Measurements from ENCODE around the gene PRRG2. TPM values are rescaled to one million over a fixed set of nuclear protein-coding genes. Genes with fewer than 3 reads are reported as not detected.

The PRRG2 gene
- total and polyA plus RNA-seq, 2 of the 13 experiments (the other 11 are each of a cell fraction or from before 2014, with no cell fraction given): 0.66 to 0.82 TPM

DNA sequence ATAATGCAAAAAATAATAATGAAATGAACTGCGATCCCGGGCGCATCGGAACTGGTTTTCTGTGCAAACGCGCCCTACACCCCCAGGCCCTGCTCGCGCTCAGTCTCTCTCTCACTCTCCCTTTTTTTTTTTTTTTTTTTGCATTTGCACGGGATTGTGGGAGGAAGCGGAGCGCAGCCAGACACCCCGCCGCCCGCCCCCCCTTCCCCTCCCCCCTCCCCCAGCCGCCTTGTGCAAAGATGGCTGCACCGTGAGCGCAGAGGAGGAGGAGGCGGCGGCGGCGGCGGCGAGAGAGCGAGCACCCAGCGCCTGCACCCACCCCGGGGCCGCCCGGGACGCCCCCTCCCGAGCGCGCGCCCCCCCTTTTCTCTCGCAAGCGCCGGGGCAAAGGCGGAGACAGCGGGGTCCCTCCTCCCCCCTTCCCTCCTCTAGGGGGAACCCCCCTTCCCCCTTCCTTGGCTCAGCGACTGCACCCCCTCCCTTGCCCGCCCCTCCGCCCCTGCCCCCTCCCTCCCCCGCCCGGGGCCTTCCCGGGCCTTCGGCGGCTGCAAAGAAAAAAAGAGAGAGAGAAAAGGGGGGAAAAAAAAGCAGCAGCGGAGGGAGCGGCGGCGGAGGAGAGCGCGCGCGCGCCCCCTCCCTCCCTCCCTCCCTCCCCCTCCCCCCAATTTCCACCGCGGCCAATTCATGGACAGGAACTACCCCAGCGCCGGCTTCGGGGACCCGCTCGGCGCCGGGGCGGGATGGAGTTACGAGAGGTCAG, 10.0 kb downstream of the PRRG2 start, which contains the start of gene PRR12:
Gene PRR12, plus strand, starts transcription at position 212 of the 760 bp plus-strand sequence. Its CDS starts 473 bp downstream, at position 685.
- in situ Hi-C loops (cut with HindIII; ENCODE audit: extremely low pct_ligation_motif_present, low pct_unique_long_range_greater_than_20kb) (loop anchor here (10.0 kb wide), 1 partner anchor 84 kb away; the partner anchor contains the start of gene PRMT1), intact Hi-C loops (cut with micrococcal nuclease; ENCODE audit: unreplicated experiment) (loop anchor here (1.0 kb wide), 1 partner anchor 49 kb away; the partner anchor contains the start of gene RRAS)
- Histone ChIP-seq H3K4me3 (replicated peaks in 1 of 3; ENCODE audit: insufficient read depth in 1 of 3, low read depth in 2 of 3, low read length in 3 of 3) (peak within 1 kb of the TSS; percentile 89 to 97 (median 91)), H3K4me2 (ENCODE audit: low read depth, low read length) (peak within 1 kb of the TSS; percentile 97), H3K36me3 (replicated peaks in 1 of 2; ENCODE audit: control insufficient read depth in 1 of 2, insufficient read depth in 2 of 2, low read length in 2 of 2) (peaks cover 1 to 14% of the 10 kb centered on the region in 2 experiments; a peak in 4 of 5 replicates), H4K20me1 (ENCODE audit: insufficient read depth, low read length) (0 out of 2 replicates have a peak, but pooled peaks cover 5% of the 10 kb centered on the region), H3K79me2 (ENCODE audit: insufficient read depth, low read length) (peaks cover 15% of the 10 kb centered on the region), H3K4me1 (ENCODE audit: insufficient read depth, low read length) (peaks cover 28% of the 10 kb centered on the region), H3K27ac (ENCODE audit: extremely low read length, insufficient read depth, low read length) (peak within 1 kb of the TSS; percentile 92), H3K9me3 (ENCODE audit: low read length) (no peaks in the 10 kb centered on the region), H3K27me3 (ENCODE audit: control insufficient read depth in 1 of 2, insufficient read depth in 2 of 2, low read length in 2 of 2) (no peaks in the 10 kb centered on the region; a peak in 1 of 5 replicates), H2AFZ (ENCODE audit: low read length) (no peak within 1 kb of the TSS), H3K9ac (ENCODE audit: insufficient read depth, low read depth, low read length) (peak within 1 kb of the TSS; percentile 94)
- no peak for FAIRE-seq
- DNase-seq (ENCODE audit: low spot score): peak; percentile 61
- POLR2A ChIA-PET: interaction anchor here (1.1 to 4.2 kb wide), 8 partner anchors 11 to 102 kb away, joined by 3 to 58 read pairs (median 4); partner anchors contain the start of genes FCGRT, NOSIP, PRMT1 and PRRG2
- peak; percentile 56 for ATAC-seq
- BruUV-seq (replicated peaks): no TSS peak
- WGBS (ENCODE audit: low lambda C conversion rate): 4% methylated on average over 41 of the region's 66 CpGs
- CTCF ChIA-PET (ENCODE audit: low intra/inter-chr PET ratio, low total read pairs): no interaction called here
- TF ChIP-seq MAF1 (CRISPR knock-in tag; IDR thresholded peaks at IDR 0.05; ENCODE audit: borderline replicate concordance) (no peak), IRX3 (CRISPR knock-in tag; IDR thresholded peaks at IDR 0.05; ENCODE audit: borderline replicate concordance, low read depth) (no peak), ZNF281 (CRISPR knock-in tag; IDR thresholded peaks at IDR 0.05; ENCODE audit: borderline replicate concordance) (peak; percentile 68; the same call in 1 of the 2 replicates), RBM22 (optimal IDR thresholded peaks at IDR 0.05; ENCODE audit: low read length) (no peak), HNRNPK (IDR thresholded peaks at IDR 0.05; ENCODE audit: low read depth, low read length, poor library complexity, severe bottlenecking) (peak; percentile 60), TFDP2 (CRISPR knock-in tag; IDR thresholded peaks at IDR 0.05) (peak; percentile 2; the same call in 1 of the 2 replicates), KLF15 (CRISPR knock-in tag; IDR thresholded peaks at IDR 0.05; ENCODE audit: borderline replicate concordance) (no peak), ZNF432 (CRISPR knock-in tag; IDR thresholded peaks at IDR 0.05; ENCODE audit: borderline replicate concordance) (no peak), ZNF766 (CRISPR knock-in tag; IDR thresholded peaks at IDR 0.05; ENCODE audit: borderline replicate concordance) (no peak), ZNF597 (CRISPR knock-in tag; IDR thresholded peaks at IDR 0.05) (no peak), ZMAT3 (CRISPR knock-in tag; conservative IDR thresholded peaks at IDR 0.05) (0 out of 2 replicates have a peak, but pooled peaks have one; percentile 18), YY1 (IDR thresholded peaks at IDR 0.05; ENCODE audit: insufficient read depth, insufficient replicate concordance, low read depth, low read length) (peak; percentile 87), ZNF543 (CRISPR knock-in tag; IDR thresholded peaks at IDR 0.05) (no peak), WIZ (CRISPR knock-in tag; IDR thresholded peaks at IDR 0.05) (0 out of 2 replicates have a peak, but pooled peaks have one; percentile 4), CREM (IDR thresholded peaks at IDR 0.05) (no peak), CREM (CRISPR knock-in tag; IDR thresholded peaks at IDR 0.05) (no peak)

All from HepG2 (cell line).